IPS DF 6.9 (cell line): ENCODE results near the gene LYRM7.
"Not testable (repeated sequence)": the region's sequence is repeated elsewhere in the genome, so short reads cannot be mapped to it uniquely, and the experiment has no call there.

Experiments
- DNase-seq: peaks from one replicate; pipeline ENCODE4 v3.0.0-alpha.2; 2013; ENCODE audit warnings: low read depth, low spot score
- H3K27ac ChIP-seq: one replicate; pipeline ENCODE4 v1.5.1; 2013; ENCODE audit warnings: low read length, control low read depth
- H3K27me3 ChIP-seq: 2 replicates; pipeline ENCODE4 v1.6.1; 2013; ENCODE audit warnings: mild to moderate bottlenecking, low read length; ENCODE audit not compliant: control insufficient read depth, insufficient read depth
- H3K36me3 ChIP-seq: 2 replicates; pipeline ENCODE4 v1.6.1; 2013; ENCODE audit warnings: low read length; ENCODE audit not compliant: control insufficient read depth, insufficient read depth
- H3K4me1 ChIP-seq: 2 replicates; pipeline ENCODE4 v1.6.1; 2013; ENCODE audit warnings: low read length; ENCODE audit not compliant: control insufficient read depth, insufficient read depth
- H3K4me3 ChIP-seq: 2 replicates; pipeline ENCODE4 v1.5.1; 2013; ENCODE audit warnings: mild to moderate bottlenecking, low read length
- H3K9me3 ChIP-seq: 2 replicates; pipeline ENCODE4 v1.6.1; 2013; ENCODE audit warnings: low read length, inconsistent platforms; ENCODE audit not compliant: control insufficient read depth, insufficient read depth
- WGBS: extraction: QIAGEN DNeasy Blood & Tissue Kit; methylation state at CpG from one replicate; pipeline ENCODE4 v1.1.7; 2013; ENCODE audit warnings: mixed read lengths, missing lambda C conversion rate; ENCODE audit not compliant: insufficient read length, insufficient coverage; 5-methylcytosine and 5-hydroxymethylcytosine counted together

The LYRM7 gene

GRCh38 chr5:131170540-131171275 lies at the start of gene LYRM7:
Gene LYRM7, plus strand, starts transcription at chr5:131170944. Its CDS starts 77 bp downstream, at chr5:131171021.
- peak within 1 kb of the TSS; percentile 53; the same call in 1 of the 2 replicates for H3K4me3 ChIP-seq
- no peaks in the 10 kb centered on the region for H3K9me3 ChIP-seq
- H3K27me3 ChIP-seq, result no peaks in the 10 kb centered on the region
- H3K36me3 ChIP-seq, result no peaks in the 10 kb centered on the region
- H3K4me1 ChIP-seq, result no peaks in the 10 kb centered on the region
- peak; percentile 98 for DNase-seq
- no peak within 1 kb of the TSS for H3K27ac ChIP-seq
- WGBS, result no CpG with 5 or more reads among the region's 42 CpGs

GRCh38 chr5:131127244-131127643 lies 43.5 kb upstream of the LYRM7 start:
- not testable (repeated sequence) for H3K4me1 ChIP-seq, H3K4me3 ChIP-seq, H3K27me3 ChIP-seq, H3K36me3 ChIP-seq, DNase-seq, H3K27ac ChIP-seq, H3K9me3 ChIP-seq
- no CpG with 5 or more reads among the region's 2 CpGs for WGBS

- H3K4me3 ChIP-seq, result no peak overlapping the region
- DNase-seq, result no peak
- H3K36me3 ChIP-seq, result no peaks in the 10 kb centered on the region
- H3K4me1 ChIP-seq, result no peaks in the 10 kb centered on the region
- no peaks in the 10 kb centered on the region for H3K27me3 ChIP-seq
- H3K27ac ChIP-seq, result no peak overlapping the region
- H3K9me3 ChIP-seq, result no peaks in the 10 kb centered on the region
- no CpG with 5 or more reads among the region's 4 CpGs for WGBS
These were observed 41.4 kb upstream of the LYRM7 start for GRCh38 chr5:131129306-131129705.

GRCh38 chr5:131133091-131133490 lies 37.7 kb upstream of the LYRM7 start:
- DNase-seq, H3K27me3 ChIP-seq, H3K36me3 ChIP-seq, H3K4me3 ChIP-seq, H3K27ac ChIP-seq, H3K4me1 ChIP-seq, H3K9me3 ChIP-seq: not testable (repeated sequence)
- whole genome bisulfite sequencing, result no CpG with 5 or more reads among the region's 2 CpGs

- not testable (repeated sequence) for H3K27ac ChIP-seq, H3K9me3 ChIP-seq, H3K36me3 ChIP-seq, DNase-seq, H3K4me1 ChIP-seq, H3K4me3 ChIP-seq, H3K27me3 ChIP-seq
- WGBS, result no CpG with 5 or more reads among the region's 5 CpGs
These were observed 32.3 kb upstream of the LYRM7 start for GRCh38 chr5:131138406-131138805.

GRCh38 chr5:131139321-131139720 lies 31.4 kb upstream of the LYRM7 start:
- no peaks in the 10 kb centered on the region for H3K4me1 ChIP-seq
- H3K27me3 ChIP-seq, result no peaks in the 10 kb centered on the region
- H3K4me3 ChIP-seq, result no peak overlapping the region
- no peaks in the 10 kb centered on the region for H3K9me3 ChIP-seq
- DNase-seq, result no peak
- H3K27ac ChIP-seq, result no peak overlapping the region
- WGBS, result no CpG with 5 or more reads among the region's 2 CpGs
- no peaks in the 10 kb centered on the region; the same call in 1 of the 2 replicates for H3K36me3 ChIP-seq

- Histone ChIP-seq H3K9me3 (no peaks in the 10 kb centered on the region), H3K4me1 (no peaks in the 10 kb centered on the region), H3K27me3 (no peaks in the 10 kb centered on the region), H3K27ac (no peak overlapping the region), H3K4me3 (no peak overlapping the region), H3K36me3 (no peaks in the 10 kb centered on the region; the same call in 1 of the 2 replicates)
- no CpG with 5 or more reads among the region's 3 CpGs for WGBS
- DNase-seq, result no peak
These were observed 27.6 kb upstream of the LYRM7 start for GRCh38 chr5:131142970-131143617.

- Histone ChIP-seq H3K27ac (no peak overlapping the region), H3K36me3 (no peaks in the 10 kb centered on the region), H3K4me3 (no peak overlapping the region), H3K9me3 (no peaks in the 10 kb centered on the region), H3K27me3 (no peaks in the 10 kb centered on the region), H3K4me1 (no peaks in the 10 kb centered on the region)
- DNase-seq, result no peak
These were observed 23.5 kb upstream of the LYRM7 start for GRCh38 chr5:131147258-131147657.

GRCh38 chr5:131148835-131149234 lies 21.9 kb upstream of the LYRM7 start:
- H3K4me3 ChIP-seq, result no peak overlapping the region
- H3K27me3 ChIP-seq, result no peaks in the 10 kb centered on the region
- WGBS, result no CpG with 5 or more reads among the region's 2 CpGs
- H3K9me3 ChIP-seq, result no peaks in the 10 kb centered on the region
- no peak overlapping the region for H3K27ac ChIP-seq
- no peaks in the 10 kb centered on the region for H3K36me3 ChIP-seq
- no peaks in the 10 kb centered on the region for H3K4me1 ChIP-seq
- no peak for DNase-seq

GRCh38 chr5:131150408-131150807 lies 20.3 kb upstream of the LYRM7 start:
- no peaks in the 10 kb centered on the region for H3K36me3 ChIP-seq
- H3K4me3 ChIP-seq, result no peak overlapping the region
- no peaks in the 10 kb centered on the region for H3K27me3 ChIP-seq
- no peak for DNase-seq
- no peak overlapping the region for H3K27ac ChIP-seq
- H3K9me3 ChIP-seq, result no peaks in the 10 kb centered on the region
- H3K4me1 ChIP-seq, result no peaks in the 10 kb centered on the region
- WGBS, result no CpG with 5 or more reads among the region's 7 CpGs

- DNase-seq, result no peak
- no CpG with 5 or more reads among the region's 4 CpGs for WGBS
These were observed 19.5 kb upstream of the LYRM7 start for GRCh38 chr5:131151216-131151615.

More at GRCh38 chr5:131151216-131151615, 19.5 kb upstream of the LYRM7 start:
- H3K27ac ChIP-seq, result no peak overlapping the region
- no peaks in the 10 kb centered on the region for H3K9me3 ChIP-seq
- no peak overlapping the region for H3K4me3 ChIP-seq
- no peaks in the 10 kb centered on the region for H3K27me3 ChIP-seq
- H3K4me1 ChIP-seq, result no peaks in the 10 kb centered on the region
- no peaks in the 10 kb centered on the region for H3K36me3 ChIP-seq
